GM12874 (cell line): ENCODE results near the gene HOXC11.

ENCODE experiments used
- CTCF ChIP-seq: IDR thresholded peaks from 2 replicates; pipeline ENCODE4 v1.5.1; 2011; ENCODE audit warnings: low read depth, mild to moderate bottlenecking, control low read depth, low read length, moderate library complexity; ENCODE audit not compliant: insufficient read depth

The HOXC11 gene

GRCh38 chr12:53939141-53940108 lies 33.5 kb upstream of the HOXC11 start:
- TF ChIP-seq CTCF, result no peak

DNA sequence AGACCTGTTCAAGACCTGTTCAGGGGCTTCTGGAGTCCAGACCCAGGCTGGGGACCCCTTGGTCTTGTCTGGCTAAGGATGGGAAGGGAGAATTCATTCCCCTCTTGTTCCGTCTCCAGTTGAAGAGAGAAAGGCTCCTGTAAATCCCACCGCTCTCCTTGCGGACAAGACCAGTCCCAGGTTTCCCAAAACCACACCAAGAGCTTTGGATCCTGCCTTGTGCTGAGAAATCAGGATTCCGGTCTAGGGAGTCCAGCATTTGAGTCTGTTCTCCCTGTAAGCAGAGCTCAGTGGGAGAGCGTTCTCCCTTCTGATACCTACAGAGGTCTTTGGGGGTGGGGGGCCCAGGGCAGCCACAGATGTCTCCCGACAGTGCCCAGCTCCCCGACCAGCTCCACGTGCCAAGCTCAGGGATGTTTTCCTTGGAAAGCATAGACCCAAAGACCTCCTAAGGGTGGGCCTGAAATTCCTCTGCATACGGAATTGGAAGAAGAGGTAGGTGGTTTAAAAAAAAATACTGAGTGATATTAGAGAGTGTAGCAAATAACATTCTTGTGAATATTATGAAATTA lies 32.4 kb upstream of the HOXC11 start:
- TF ChIP-seq CTCF, result no peak

DNA sequence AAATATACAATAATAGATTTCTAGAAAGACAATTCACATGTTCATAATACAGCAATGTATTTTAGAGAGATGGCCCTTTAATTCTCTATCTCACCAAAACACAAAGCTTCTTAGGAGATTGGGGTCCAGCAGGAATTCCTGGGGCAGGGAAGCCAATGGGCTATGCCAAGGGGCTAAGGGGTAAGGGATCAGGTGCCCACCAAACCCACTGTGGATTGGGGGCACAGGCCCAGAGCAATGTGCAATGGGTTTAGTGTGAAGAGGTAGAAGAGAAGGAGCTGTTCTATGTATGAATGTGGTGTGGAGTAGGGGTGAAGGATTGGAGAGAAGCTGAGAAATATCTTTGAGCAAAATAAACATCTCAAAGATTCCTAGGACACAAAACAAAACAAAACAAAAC lies 31.7 kb upstream of the HOXC11 start:
- TF ChIP-seq CTCF, result no peak

- TF ChIP-seq CTCF, result no peak
These were observed 31.2 kb upstream of the HOXC11 start for GRCh38 chr12:53941750-53942149.

DNA sequence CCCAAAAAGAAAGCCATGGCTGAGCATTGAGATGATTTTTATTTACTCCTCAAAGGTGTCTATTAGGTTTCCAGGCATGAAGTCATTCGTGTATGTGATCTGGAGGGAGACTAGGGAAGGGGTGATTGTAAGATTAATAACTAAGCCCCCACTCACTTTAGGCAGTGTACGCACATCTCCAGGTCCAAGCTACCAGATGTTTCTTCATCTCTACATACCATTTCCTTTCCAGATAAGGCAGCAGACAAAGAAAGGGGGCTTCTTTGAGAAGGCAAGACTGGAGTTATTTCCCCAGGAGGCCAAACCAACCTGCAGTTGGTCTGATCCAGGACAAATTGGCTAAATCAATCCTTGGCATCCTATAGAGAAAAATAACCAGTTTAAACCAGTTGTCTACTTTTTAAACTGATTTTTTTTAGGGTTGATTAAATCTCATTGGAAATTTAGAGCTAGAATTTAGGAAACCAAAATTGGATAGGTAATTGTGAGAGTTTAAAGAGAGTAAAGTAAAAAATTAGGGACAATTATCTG lies 30.4 kb upstream of the HOXC11 start:
- no peak for TF ChIP-seq CTCF

DNA sequence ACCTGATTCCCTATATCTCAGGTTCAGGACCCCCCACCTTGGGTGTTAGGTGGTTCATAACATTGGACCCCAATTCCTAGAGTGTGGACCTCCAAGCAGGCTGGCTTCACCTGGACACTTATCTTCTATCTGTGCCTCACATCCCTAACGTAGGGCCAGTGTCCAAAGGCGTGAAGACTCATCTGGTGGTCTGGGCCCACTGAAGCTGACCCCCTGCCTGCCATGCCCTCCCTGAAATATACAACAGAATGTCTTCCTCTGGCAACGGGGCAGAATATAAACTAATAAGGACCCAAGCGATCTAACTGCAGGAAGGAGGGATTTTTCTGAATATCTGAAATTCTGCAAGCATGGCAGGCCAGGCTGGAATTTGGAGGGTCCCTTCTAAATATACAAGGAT lies 28.7 kb upstream of the HOXC11 start:
- no peak for TF ChIP-seq CTCF
